ENCODE results near the gene TAS2R16. TPM values are rescaled to one million over a fixed set of nuclear protein-coding genes. Genes with fewer than 3 reads are reported as not detected.

The TAS2R16 gene
- total RNA-seq, 1 experiment from 2014 or later: not detected

- Histone ChIP-seq H3K23ac (ENCODE audit: insufficient read length, low read depth, low read length) (no peak overlapping the region), H2BK20ac (ENCODE audit: low read depth, low read length, poor library complexity, severe bottlenecking) (no peak overlapping the region)
- no peak overlapping the region for H3K4me3 Mint-ChIP-seq
Measured at GRCh38 chr7:122972056-122972455, 23.4 kb downstream of the TAS2R16 start.

More at GRCh38 chr7:122972056-122972455, 23.4 kb downstream of the TAS2R16 start:
- DNase-seq: no peak
- Mint-ChIP-seq H3K27ac (no peak overlapping the region), H3K9me3 (no peaks in the 10 kb centered on the region; a peak in 1 of 5 replicates), H3K36me3 (ENCODE audit: insufficient read depth in 1 of 3, low read depth in 3 of 3) (no peaks in the 10 kb centered on the region), H3K27me3 (ENCODE audit: low read depth) (no peaks in the 10 kb centered on the region), H3K4me1 (peaks cover 0 to 12% of the 10 kb centered on the region in 2 experiments; a peak in 2 of 4 replicates)
- H3K4me1 ChIP-seq (ENCODE audit: insufficient read depth, low read length): peaks cover 2% of the 10 kb centered on the region; the same call in 1 of the 2 replicates
- TF ChIP-seq CTCF (conservative IDR thresholded peaks at IDR 0.05): no peak
- no peak overlapping the region for H3K27ac ChIP-seq (ENCODE audit: insufficient read length, low read depth, low read length)
- no peak overlapping the region for H3K14ac ChIP-seq (ENCODE audit: insufficient read depth, low read length)
- no peak overlapping the region for H3K4ac ChIP-seq (ENCODE audit: low read depth, low read length)
- no peak overlapping the region for H2AK5ac ChIP-seq (ENCODE audit: insufficient read length, low read length)
- no peak overlapping the region for H3K9ac ChIP-seq (ENCODE audit: extremely low read depth, insufficient read length, low read length)
- no peaks in the 10 kb centered on the region for H3K23me2 ChIP-seq (ENCODE audit: insufficient read length, low read depth, low read length, poor library complexity, severe bottlenecking)
- no peak overlapping the region for H4K5ac ChIP-seq (ENCODE audit: insufficient read length, low read depth, low read length)
- H4K20me1 ChIP-seq (ENCODE audit: control insufficient read depth, insufficient read depth, insufficient read length): no peaks in the 10 kb centered on the region
- no peaks in the 10 kb centered on the region for H3K79me2 ChIP-seq (ENCODE audit: insufficient read depth, low read length)
- no peak overlapping the region for H3K18ac ChIP-seq (ENCODE audit: insufficient read length, low read depth, low read length)
- H4K91ac ChIP-seq (ENCODE audit: insufficient read length, low read depth, low read length): no peak overlapping the region
- H4K8ac ChIP-seq (replicated peaks; ENCODE audit: insufficient read length, low read depth, low read length): no peak overlapping the region
- no peak overlapping the region for H3K4me2 ChIP-seq (ENCODE audit: insufficient read depth, insufficient read length, low read length)
- H3K56ac ChIP-seq (ENCODE audit: insufficient read length, low read depth, low read length): no peak overlapping the region
- H2BK12ac ChIP-seq (ENCODE audit: insufficient read length, low read depth, low read length): no peak overlapping the region
- H2AFZ ChIP-seq (ENCODE audit: low read length): no peak overlapping the region
- H3K9me3 ChIP-seq (ENCODE audit: control insufficient read depth, low read depth, low read length): no peaks in the 10 kb centered on the region
- no peak overlapping the region for H2BK5ac ChIP-seq (ENCODE audit: insufficient read length, low read length)
- no peaks in the 10 kb centered on the region for H3K27me3 ChIP-seq (ENCODE audit: insufficient read depth, low read length)
- no peak overlapping the region for H2BK120ac ChIP-seq (ENCODE audit: low read depth, low read length, poor library complexity, severe bottlenecking)
- no peaks in the 10 kb centered on the region for H3K79me1 ChIP-seq (ENCODE audit: insufficient read depth, low read depth, low read length, poor library complexity, severe bottlenecking)
- no peak overlapping the region for H3T11ph ChIP-seq (ENCODE audit: low read length)
- no peak overlapping the region for H2BK15ac ChIP-seq (ENCODE audit: low read depth, low read length)
- WGBS (ENCODE audit: extremely low coverage, insufficient read length, low lambda C conversion rate): no CpG with 5 or more reads among the region's 6 CpGs
